Activated CD4-positive, alpha-beta T cell treated with anti-CD3 and anti-CD28 coated beads, Interleukin-2, amount 50 U/mL, for 4 hours (primary cell): Measurements from ENCODE around the gene ISM2.
"Not testable (repeated sequence)": the region's sequence is repeated elsewhere in the genome, so short reads cannot be mapped to it uniquely, and the experiment has no call there.

Source experiments
- DNase-seq, 2 experiments: peaks; one replicate each; pipeline ENCODE4 v3.0.0-alpha.2; 2020

ISM2 gene

GRCh38 chr14:77498120-77498979 is at the start of gene ISM2:
Gene ISM2, minus strand, starts transcription at chr14:77498816. Its CDS starts 23 bp downstream, at chr14:77498793.
- peak; percentile 25 to 27 for DNase-seq

- no peak for DNase-seq
Observed at GRCh38 chr14:77547512-77548180, 49.0 kb upstream of the ISM2 start.

- not testable (repeated sequence) for DNase-seq
Observed at GRCh38 chr14:77545171-77545570, 46.6 kb upstream of the ISM2 start.

GRCh38 chr14:77544571-77544970 is 46.0 kb upstream of the ISM2 start:
- DNase-seq: no peak

GRCh38 chr14:77543637-77544334 is 45.2 kb upstream of the ISM2 start:
- DNase-seq: no peak

GRCh38 chr14:77543240-77543551 is 44.6 kb upstream of the ISM2 start:
- no peak for DNase-seq

- no peak for DNase-seq
Observed at GRCh38 chr14:77542421-77543239, 44.0 kb upstream of the ISM2 start.

- no peak for DNase-seq
Observed at GRCh38 chr14:77541905-77542304, 43.3 kb upstream of the ISM2 start.

- not testable (repeated sequence) for DNase-seq
Observed at GRCh38 chr14:77536951-77537350, 38.3 kb upstream of the ISM2 start.

- no peak for DNase-seq
Observed at GRCh38 chr14:77531071-77531470, 32.5 kb upstream of the ISM2 start.

GRCh38 chr14:77529963-77530362 is 31.3 kb upstream of the ISM2 start:
- no peak for DNase-seq

GRCh38 chr14:77529213-77529612 is 30.6 kb upstream of the ISM2 start:
- DNase-seq: no peak

GRCh38 chr14:77528701-77529100 is 30.1 kb upstream of the ISM2 start:
- not testable (repeated sequence) for DNase-seq

GRCh38 chr14:77526266-77526665 is 27.6 kb upstream of the ISM2 start:
- no peak for DNase-seq

GRCh38 chr14:77524536-77524935 is 25.9 kb upstream of the ISM2 start:
- no peak for DNase-seq

- DNase-seq: no peak
Observed at GRCh38 chr14:77523109-77523508, 24.5 kb upstream of the ISM2 start.

GRCh38 chr14:77520555-77520954 is 21.9 kb upstream of the ISM2 start:
- no peak for DNase-seq

- DNase-seq: no peak
Observed at GRCh38 chr14:77516126-77516525, 17.5 kb upstream of the ISM2 start.

- no peak for DNase-seq
Observed at GRCh38 chr14:77511486-77512162, 13.0 kb upstream of the ISM2 start.

GRCh38 chr14:77509366-77509765 is 10.8 kb upstream of the ISM2 start:
- DNase-seq: no peak

GRCh38 chr14:77508876-77509275 is 10.3 kb upstream of the ISM2 start:
- no peak for DNase-seq

- DNase-seq: no peak
Observed at GRCh38 chr14:77508249-77508648, 9.6 kb upstream of the ISM2 start.
